HFFc6 (cell line): Measurements from ENCODE around the gene POU3F1. TPM values are rescaled to one million over a fixed set of nuclear protein-coding genes. Genes with fewer than 3 reads are reported as not detected.
A peak's percentile ranks its signal among the peaks of the same experiment; 100 is the strongest.

ENCODE experiments used
- DNase-seq: peaks from one replicate; pipeline ENCODE4 v3.0.0-alpha.2; 2018
- H3K27ac Mint-ChIP-seq: 2 replicates; pipeline ENCODE4 v1.8.0; 2020; ENCODE audit warnings: mild to moderate bottlenecking, mixed read lengths
- H3K27me3 Mint-ChIP-seq: 2 replicates; pipeline ENCODE4 v1.8.0; 2021; ENCODE audit warnings: mild to moderate bottlenecking, moderate library complexity, mixed read lengths; ENCODE audit not compliant: insufficient read depth
- H3K36me3 Mint-ChIP-seq: 2 replicates; pipeline ENCODE4 v1.8.0; 2021; ENCODE audit warnings: low read depth, mixed read lengths
- H3K4me1 Mint-ChIP-seq: 2 replicates; pipeline ENCODE4 v1.8.0; 2020; ENCODE audit warnings: low read depth, mixed read lengths
- H3K4me3 Mint-ChIP-seq: 2 replicates; pipeline ENCODE4 v1.8.0; 2020; ENCODE audit warnings: mild to moderate bottlenecking, moderate library complexity, mixed read lengths
- H3K9me3 Mint-ChIP-seq: 2 replicates; pipeline ENCODE4 v1.8.0; 2020; ENCODE audit warnings: mild to moderate bottlenecking, mixed read lengths
- total RNA-seq, 6 experiments: library from RNA; stranded (reverse); fragmentation: NEBNext Ultra II Directional; extraction: Animal tissue kit (Norgen Biotek cat#: 25700); gene quantifications; 2 replicates in 1 of 6; 3 replicates in 5 of 6; pipeline ENCODE4 v1.2.3, GENCODE V29; 2021
- TF ChIP-seq, protein P1 (sequence below): fragments of 200-600 bp; sonication (generic); IDR thresholded peaks from 2 replicates; pipeline ENCODE4 v1.5.0; 2021; ENCODE audit warnings: antibody characterized with exemption, mild to moderate bottlenecking

Gene POU3F1
- total RNA-seq, 6 experiments from 2014 or later: 0.11 TPM; not detected in 5

GRCh38 chr1:38045401-38046332 is 926 bp downstream of the POU3F1 start:
- Mint-ChIP-seq H3K27ac (no peak overlapping the region), H3K27me3 (peaks cover 57% of the 10 kb centered on the region), H3K9me3 (no peaks in the 10 kb centered on the region), H3K36me3 (no peaks in the 10 kb centered on the region), H3K4me1 (peaks cover 5% of the 10 kb centered on the region; the same call in 1 of the 2 replicates), H3K4me3 (no peak overlapping the region)
- no peak for DNase-seq
- TF ChIP-seq, protein P1, sequence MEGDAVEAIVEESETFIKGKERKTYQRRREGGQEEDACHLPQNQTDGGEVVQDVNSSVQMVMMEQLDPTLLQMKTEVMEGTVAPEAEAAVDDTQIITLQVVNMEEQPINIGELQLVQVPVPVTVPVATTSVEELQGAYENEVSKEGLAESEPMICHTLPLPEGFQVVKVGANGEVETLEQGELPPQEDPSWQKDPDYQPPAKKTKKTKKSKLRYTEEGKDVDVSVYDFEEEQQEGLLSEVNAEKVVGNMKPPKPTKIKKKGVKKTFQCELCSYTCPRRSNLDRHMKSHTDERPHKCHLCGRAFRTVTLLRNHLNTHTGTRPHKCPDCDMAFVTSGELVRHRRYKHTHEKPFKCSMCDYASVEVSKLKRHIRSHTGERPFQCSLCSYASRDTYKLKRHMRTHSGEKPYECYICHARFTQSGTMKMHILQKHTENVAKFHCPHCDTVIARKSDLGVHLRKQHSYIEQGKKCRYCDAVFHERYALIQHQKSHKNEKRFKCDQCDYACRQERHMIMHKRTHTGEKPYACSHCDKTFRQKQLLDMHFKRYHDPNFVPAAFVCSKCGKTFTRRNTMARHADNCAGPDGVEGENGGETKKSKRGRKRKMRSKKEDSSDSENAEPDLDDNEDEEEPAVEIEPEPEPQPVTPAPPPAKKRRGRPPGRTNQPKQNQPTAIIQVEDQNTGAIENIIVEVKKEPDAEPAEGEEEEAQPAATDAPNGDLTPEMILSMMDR: no peak

GRCh38 chr1:38044221-38045215 is 2.1 kb downstream of the POU3F1 start:
- TF ChIP-seq, protein P1: no peak
- peaks cover 58% of the 10 kb centered on the region for H3K27me3 Mint-ChIP-seq
- no peaks in the 10 kb centered on the region for H3K9me3 Mint-ChIP-seq
- H3K4me1 Mint-ChIP-seq: peaks cover 6% of the 10 kb centered on the region
- no peak overlapping the region for H3K27ac Mint-ChIP-seq
- peak overlapping the region; percentile 64 for H3K4me3 Mint-ChIP-seq
- DNase-seq: no peak
- H3K36me3 Mint-ChIP-seq: no peaks in the 10 kb centered on the region

DNA sequence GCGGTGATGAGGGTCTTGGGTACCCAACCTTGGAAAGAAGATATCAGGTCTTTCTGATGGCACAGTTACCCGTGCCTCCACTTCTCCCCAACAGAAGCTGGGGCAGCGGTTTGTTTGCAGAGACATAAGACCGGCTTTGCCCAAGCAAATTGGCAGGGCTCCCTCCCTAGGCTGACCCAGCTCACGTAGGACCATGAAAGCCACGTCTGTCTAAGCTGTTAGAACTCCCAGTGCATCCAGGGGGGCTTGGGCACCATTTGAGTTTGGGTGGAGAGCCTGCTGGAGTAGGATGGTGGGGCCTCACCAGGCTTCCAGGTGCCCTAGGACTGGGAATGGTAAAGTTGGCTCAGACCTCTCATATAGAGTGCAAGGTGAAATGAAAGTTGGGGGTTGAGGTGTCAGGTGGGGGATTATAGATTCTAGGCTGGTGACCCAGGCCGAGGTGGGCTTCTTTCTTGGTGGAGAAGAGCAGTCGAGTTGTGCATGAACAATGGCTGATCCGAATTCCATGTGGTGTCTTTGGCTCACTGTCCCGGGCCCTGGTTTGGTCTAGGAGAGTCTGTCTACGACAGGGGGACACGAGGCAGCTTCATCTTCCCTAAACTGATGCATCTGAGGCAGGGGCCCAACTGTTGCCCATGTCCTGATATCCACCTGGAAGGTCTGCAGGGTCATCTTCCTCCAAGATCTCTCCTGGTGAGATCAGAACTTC is 3.4 kb downstream of the POU3F1 start:
- H3K9me3 Mint-ChIP-seq: no peaks in the 10 kb centered on the region
- DNase-seq: no peak
- peaks cover 54% of the 10 kb centered on the region for H3K27me3 Mint-ChIP-seq
- TF ChIP-seq, protein P1: no peak
- peaks cover 18% of the 10 kb centered on the region for H3K4me1 Mint-ChIP-seq
- no peak overlapping the region for H3K4me3 Mint-ChIP-seq
- H3K36me3 Mint-ChIP-seq: no peaks in the 10 kb centered on the region
- no peak overlapping the region for H3K27ac Mint-ChIP-seq

- Mint-ChIP-seq H3K9me3 (no peaks in the 10 kb centered on the region), H3K27ac (no peak overlapping the region), H3K27me3 (peaks cover 49% of the 10 kb centered on the region), H3K4me3 (no peak overlapping the region), H3K4me1 (peaks cover 18% of the 10 kb centered on the region), H3K36me3 (no peaks in the 10 kb centered on the region)
- DNase-seq: no peak
- TF ChIP-seq, protein P1: no peak
These were observed 4.4 kb downstream of the POU3F1 start for GRCh38 chr1:38041936-38042834.
